Stomach (tissue), 19 donors: ENCODE data around the gene GDPD1. TPM values are rescaled to one million over a fixed set of nuclear protein-coding genes. Genes with fewer than 3 reads are reported as not detected.

Experiments
- DNase-seq, 2 donors: peaks; one replicate each; pipeline versions ENCODE4 v3.0.0 to v3.0.0-alpha.2; 2013 to 2019
- H3K27ac ChIP-seq, 5 donors: fragments of 200-600 bp in 4 of 5; sonication (generic) in 4 of 5; one replicate each; pipeline ENCODE4 v1.5.1; 2013 to 2019; ENCODE audit warnings: mild to moderate bottlenecking in 1 of 5, moderate library complexity in 1 of 5
- H3K27me3 ChIP-seq, 3 donors: fragments of 200-600 bp; sonication (generic); one replicate each; pipeline ENCODE4 v1.5.1; 2017 to 2019; ENCODE audit warnings: mixed run types in 1 of 3
- H3K36me3 ChIP-seq, 4 donors: fragments of 200-600 bp; sonication (generic); 1 replicate in 3 of 4; 2 replicates in 1 of 4; pipeline ENCODE4 v1.5.1; 2016 to 2019
- H3K4me1 ChIP-seq, 4 donors: fragments of 200-600 bp; sonication (generic); one replicate each; pipeline ENCODE4 v1.5.1; 2016 to 2019
- H3K4me3 ChIP-seq, 4 donors: fragments of 200-600 bp; sonication (generic) in 3 of 4; one replicate each; pipeline ENCODE4 v1.5.1; 2016 to 2019; ENCODE audit warnings: mild to moderate bottlenecking in 1 of 4
- H3K9me3 ChIP-seq, 4 donors: fragments of 200-600 bp; sonication (generic); one replicate each; pipeline ENCODE4 v1.5.1; 2016 to 2019
- EP300 ChIP-seq: sonication (generic); formaldehyde crosslinking; IDR thresholded peaks from one replicate; pipeline ENCODE4 v1.6.1; 2017; ENCODE audit warnings: antibody characterized with exemption
- POLR2A ChIP-seq, 4 donors: fragments of 450-650 bp; IDR thresholded peaks; one replicate each; pipeline ENCODE4 v1.6.1; 2016; ENCODE audit warnings: antibody characterized with exemption in 4 of 4, control low read depth in 2 of 4, mild to moderate bottlenecking in 1 of 4, moderate library complexity in 1 of 4
- POLR2AphosphoS5 ChIP-seq, 3 donors: sonication (generic); formaldehyde crosslinking; IDR thresholded peaks; one replicate each; pipeline ENCODE4 v1.6.1; 2016; ENCODE audit warnings: antibody characterized with exemption in 3 of 3
- WGBS, 5 donors: extraction: QIAGEN DNeasy Blood & Tissue Kit in 3 of 5; methylation state at CpG; one replicate each; pipeline versions ENCODE4 v1.1.5 to v1.1.7; 2013 to 2018; 5-methylcytosine and 5-hydroxymethylcytosine counted together
- intact Hi-C: fragments of 100-400 bp; cut with DNase I; formaldehyde crosslinking; loops from one replicate; pipeline ENCODE4 v1.15.1; 2023; ENCODE audit warnings: low total_unique reads
- long read RNA-seq, 10 donors: transcript quantifications; one replicate each; lab custom pipeline, GENCODE V29; 2026
- polyA plus RNA-seq, 3 donors: library from polyadenylated mRNA; stranded (reverse); fragments of 200-250 nt; gene quantifications; one replicate each; pipeline ENCODE4 v1.2.3, GENCODE V29; 2013
- total RNA-seq, 5 donors: library from RNA; depleted of rRNA; stranded (reverse); fragments of >200 nt; gene quantifications; one replicate each; pipeline versions ENCODE4 v1.1.0 to v1.2.3, GENCODE V29; 2014 to 2016
- TF ChIP-seq, protein P1 (sequence below), 7 experiments: fragments of 450-650 bp in 4 of 7; fragments of 200-600 bp in 3 of 7; sonication (generic) in 3 of 7; IDR thresholded peaks; one replicate each; pipeline ENCODE4 v1.5.1; 2016 to 2019; ENCODE audit warnings: antibody characterized with exemption in 7 of 7, control low read depth in 2 of 7, mild to moderate bottlenecking in 1 of 7
- donor health status: healthy with polysubstance abuse.
- donor health status: Bipolar disorder and iron deficiency.
- donor health status: healthy.

GDPD1 gene
- total RNA-seq = 1 to 10 TPM in 3 of 5 donors, not detected in 2; 1.7 to 8.6 (median 2.3) TPM
- polyA plus RNA-seq = 1 to 10 TPM in 2 of 3 donors, under 1 TPM in 1; 0.40 to 1.8 (median 1.2) TPM
- long read RNA-seq, donor 1, partial matches to known transcripts = 0 of 1 reads
- long read RNA-seq, donor 1, other reads (novel, unspliced or antisense) = 0 of 1 reads
- long read RNA-seq, donor 2, partial matches to known transcripts = 0 of 1 reads
- long read RNA-seq, donor 2, other reads (novel, unspliced or antisense) = 0 of 1 reads
- long read RNA-seq, donor 3 = 0 reads
- long read RNA-seq, donor 4 = 0 reads
- long read RNA-seq, donor 5 = 0 reads
- long read RNA-seq, donor 6, partial matches to known transcripts = 0 of 6 reads
- long read RNA-seq, donor 6, other reads (novel, unspliced or antisense) = 0 of 6 reads
- long read RNA-seq, donor 7, partial matches to known transcripts = 0 of 1 reads
- long read RNA-seq, donor 7, other reads (novel, unspliced or antisense) = 0 of 1 reads
- long read RNA-seq, donor 8, partial matches to known transcripts = 0 of 1 reads
- long read RNA-seq, donor 8, other reads (novel, unspliced or antisense) = 0 of 1 reads
- long read RNA-seq, donor 9 = 0 reads
- long read RNA-seq, donor 10 = 0 reads

- H3K27me3 ChIP-seq = no peaks in the 10 kb centered on the region
- H3K4me1 ChIP-seq = peaks cover 0 to 19% (median 9%) of the 10 kb centered on the region in 4 donors
- H3K36me3 ChIP-seq = peaks cover 0 to 2% (median under 1%) of the 10 kb centered on the region in 4 donors
- peak in 2 of 3 donors; percentile 66 to 76 for TF ChIP-seq POLR2AphosphoS5 (IDR thresholded peaks at IDR 0.05)
- TF ChIP-seq, protein P1, sequence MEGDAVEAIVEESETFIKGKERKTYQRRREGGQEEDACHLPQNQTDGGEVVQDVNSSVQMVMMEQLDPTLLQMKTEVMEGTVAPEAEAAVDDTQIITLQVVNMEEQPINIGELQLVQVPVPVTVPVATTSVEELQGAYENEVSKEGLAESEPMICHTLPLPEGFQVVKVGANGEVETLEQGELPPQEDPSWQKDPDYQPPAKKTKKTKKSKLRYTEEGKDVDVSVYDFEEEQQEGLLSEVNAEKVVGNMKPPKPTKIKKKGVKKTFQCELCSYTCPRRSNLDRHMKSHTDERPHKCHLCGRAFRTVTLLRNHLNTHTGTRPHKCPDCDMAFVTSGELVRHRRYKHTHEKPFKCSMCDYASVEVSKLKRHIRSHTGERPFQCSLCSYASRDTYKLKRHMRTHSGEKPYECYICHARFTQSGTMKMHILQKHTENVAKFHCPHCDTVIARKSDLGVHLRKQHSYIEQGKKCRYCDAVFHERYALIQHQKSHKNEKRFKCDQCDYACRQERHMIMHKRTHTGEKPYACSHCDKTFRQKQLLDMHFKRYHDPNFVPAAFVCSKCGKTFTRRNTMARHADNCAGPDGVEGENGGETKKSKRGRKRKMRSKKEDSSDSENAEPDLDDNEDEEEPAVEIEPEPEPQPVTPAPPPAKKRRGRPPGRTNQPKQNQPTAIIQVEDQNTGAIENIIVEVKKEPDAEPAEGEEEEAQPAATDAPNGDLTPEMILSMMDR (IDR thresholded peaks at IDR 0.05) = peak in 5 of 7 experiments; percentile 51 to 88 (median 78)
- TF ChIP-seq POLR2A (IDR thresholded peaks at IDR 0.05) = no peak
- no peak for TF ChIP-seq EP300
- peak within 1 kb of the TSS; percentile 42 to 88 (median 85) for H3K27ac ChIP-seq
- WGBS, 5 donors = 0 to 1% (median 0%) methylated on average over 47 to 60 of the region's 60 CpGs
- peak; percentile 99 for DNase-seq
- H3K4me3 ChIP-seq = peak within 1 kb of the TSS; percentile 78 to 87 (median 80)
- intact Hi-C loops = no loop called here
- no peaks in the 10 kb centered on the region for H3K9me3 ChIP-seq
Measured at GRCh38 chr17:59220328-59221158, at the start of gene GDPD1. GDPD1 (plus strand) TSS chr17:59220511; CDS start chr17:59220610, 99 bp downstream.

DNA sequence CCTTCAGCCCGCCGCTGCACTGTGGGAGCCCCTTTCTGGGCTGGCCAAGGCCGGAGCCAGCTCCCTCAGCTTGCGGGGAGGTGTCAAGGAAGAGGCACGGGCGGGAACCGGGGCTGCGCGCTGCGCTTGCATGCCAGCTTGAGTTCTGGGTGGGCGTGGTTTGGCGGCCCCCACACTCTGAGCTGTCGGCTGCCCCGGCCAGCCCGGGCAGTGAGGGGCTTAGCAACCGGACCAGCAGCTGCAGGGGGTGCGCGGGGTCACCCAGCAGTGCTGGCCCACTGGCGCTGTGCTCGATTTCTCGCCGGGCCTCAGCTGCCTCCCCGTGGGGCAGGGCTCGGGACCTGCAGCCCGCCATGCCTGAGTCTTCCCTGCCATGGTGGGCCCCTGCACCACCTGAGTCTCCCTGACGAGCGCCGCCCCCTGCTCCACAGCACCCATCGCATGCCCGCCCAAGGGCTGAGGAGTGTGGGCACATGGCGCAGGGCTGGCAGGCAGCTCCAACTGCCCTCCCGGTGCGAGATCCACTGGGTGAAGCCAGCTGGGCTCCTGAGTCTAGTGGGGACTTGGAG, 47.8 kb upstream of the GDPD1 start:
- intact Hi-C loops = no loop called here
- 94 to 100% (median 97%) methylated on average over 12 to 33 of the region's 33 CpGs for WGBS, 5 donors
- no peak overlapping the region for H3K27ac ChIP-seq

DNA sequence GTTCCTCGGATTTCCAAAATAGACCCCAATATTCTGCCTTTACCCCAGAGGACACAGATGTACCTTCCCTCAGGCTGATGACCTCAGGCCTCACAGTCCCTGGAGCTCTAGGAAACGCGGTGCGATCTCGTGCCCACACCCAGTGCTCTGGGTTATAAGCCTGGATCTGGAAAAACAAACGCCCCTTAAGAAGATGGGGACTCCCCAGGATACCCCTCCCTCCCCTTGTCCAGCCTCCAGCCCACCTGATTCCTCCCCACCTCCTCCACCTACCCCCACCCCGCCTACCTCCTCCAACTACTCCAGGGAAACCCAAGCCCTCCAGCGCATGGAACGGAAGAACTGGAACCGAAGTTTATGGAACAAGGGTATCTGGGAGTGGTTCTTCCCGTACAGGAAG, 45.6 kb upstream of the GDPD1 start:
- Histone ChIP-seq H3K9me3 (no peaks in the 10 kb centered on the region), H3K4me3 (no peak overlapping the region), H3K36me3 (peaks cover 0 to 16% (median 3%) of the 10 kb centered on the region in 4 donors), H3K27me3 (no peaks in the 10 kb centered on the region), H3K27ac (no peak overlapping the region), H3K4me1 (no peaks in the 10 kb centered on the region)
- DNase-seq = no peak
- intact Hi-C loops = no loop called here
- 95 to 97% (median 96%) methylated on average over 11 of the region's 11 CpGs for WGBS, 5 donors
- no peak for TF ChIP-seq POLR2AphosphoS5 (IDR thresholded peaks at IDR 0.05)
- TF ChIP-seq POLR2A (IDR thresholded peaks at IDR 0.05) = no peak
- no peak for TF ChIP-seq EP300
- TF ChIP-seq, protein P1 (IDR thresholded peaks at IDR 0.05) = no peak

More for the DNA sequence above, 47.8 kb upstream of the GDPD1 start:
- Histone ChIP-seq H3K36me3 (peaks cover 0 to 16% (median 3%) of the 10 kb centered on the region in 4 donors), H3K4me1 (no peaks in the 10 kb centered on the region), H3K27me3 (no peaks in the 10 kb centered on the region), H3K9me3 (no peaks in the 10 kb centered on the region), H3K4me3 (no peak overlapping the region)
- TF ChIP-seq, protein P1 (IDR thresholded peaks at IDR 0.05) = no peak
- TF ChIP-seq POLR2A (IDR thresholded peaks at IDR 0.05) (no peak), POLR2AphosphoS5 (IDR thresholded peaks at IDR 0.05) (no peak), EP300 (no peak)
- DNase-seq = no peak

DNA sequence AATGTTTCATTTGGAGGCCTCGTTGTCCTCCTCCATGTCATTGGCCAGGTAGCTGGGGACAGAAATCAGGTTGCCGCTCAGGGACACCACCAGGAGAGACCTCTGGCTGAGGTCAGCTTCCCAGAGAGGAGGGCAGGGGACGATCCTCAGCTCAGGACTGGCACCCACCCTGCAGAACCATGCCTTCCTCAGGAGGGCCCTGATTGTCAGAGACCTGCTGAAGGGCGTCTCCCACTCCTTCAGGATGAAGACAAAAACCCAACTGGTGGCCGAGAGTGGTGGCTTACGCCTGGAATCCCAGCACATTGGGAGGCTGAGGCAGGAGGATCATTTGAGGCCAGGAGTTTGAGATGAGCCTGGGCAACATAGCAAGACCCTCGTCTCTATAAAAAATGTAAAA, 45.2 kb upstream of the GDPD1 start:
- intact Hi-C loops = no loop called here
- Histone ChIP-seq H3K4me1 (no peaks in the 10 kb centered on the region), H3K27me3 (no peaks in the 10 kb centered on the region), H3K4me3 (no peak overlapping the region), H3K36me3 (peaks cover 0 to 16% (median 2%) of the 10 kb centered on the region in 4 donors), H3K9me3 (no peaks in the 10 kb centered on the region), H3K27ac (no peak overlapping the region)
- no peak for DNase-seq
- TF ChIP-seq, protein P1 (IDR thresholded peaks at IDR 0.05) = no peak
- TF ChIP-seq POLR2AphosphoS5 (IDR thresholded peaks at IDR 0.05) (no peak), EP300 (no peak), POLR2A (IDR thresholded peaks at IDR 0.05) (no peak)
- WGBS, 5 donors = 92 to 97% (median 95%) methylated on average over 6 to 7 of the region's 7 CpGs
